GM12878 (cell line): ENCODE results near the gene TPD52L2. TPM values are rescaled to one million over a fixed set of nuclear protein-coding genes. Genes with fewer than 3 reads are reported as not detected.
"Not testable (repeated sequence)": the region's sequence is repeated elsewhere in the genome, so short reads cannot be mapped to it uniquely, and the experiment has no call there.

Experiments used
- ATAC-seq: fragments of 200-7000 bp; cut with Tn5 transposase; 3 replicates; pipeline ENCODE4 v1.9.1; 2020; ENCODE audit warnings: mild to moderate bottlenecking, moderate library complexity
- BruUV-seq: library from RNA; stranded (reverse); fragments of 400-500 nt; replicated peaks from 2 replicates; lab custom pipeline; 2021; lab: Mats Ljungman, UMichigan
- CTCF ChIA-PET: fragments of 300-600 bp; sonication (Branson Sonifier 250); formaldehyde crosslinking; extraction: SDS; loops from one replicate; lab custom pipeline; 2021; ENCODE audit warnings: inconsistent platforms; lab: Yijun Ruan, JAX
- POLR2A ChIA-PET: fragments of 350-600 bp; formaldehyde crosslinking; extraction: SDS; loops from one replicate; lab custom pipeline; 2021; ENCODE audit warnings: inconsistent platforms; lab: Charles Lee
- RAD21 ChIA-PET: fragments of 300-600 bp; sonication (Branson Sonifier 250); formaldehyde crosslinking; loops from one replicate; lab custom pipeline; 2023; ENCODE audit warnings: antibody characterized with exemption; ENCODE audit not compliant: unreplicated experiment; lab: Charles Lee
- SMC1A ChIA-PET: fragments of 300-600 bp; sonication (Branson Sonifier 250); formaldehyde crosslinking; loops from one replicate; lab custom pipeline; 2023; ENCODE audit not compliant: unreplicated experiment, uncharacterized antibody; lab: Charles Lee
- DNase-seq: peaks from one replicate; pipeline ENCODE4 v3.0.0-alpha.2; 2011; ENCODE audit warnings: low read depth, low spot score
- FAIRE-seq: peaks from 3 replicates; lab custom pipeline; 2011; peaks lifted over from hg19 to GRCh38; lab: Jason Lieb, UNC
- H2AFZ ChIP-seq: 2 replicates; pipeline ENCODE4 v1.6.0; 2011; ENCODE audit warnings: low read depth, low read length, control low read depth; ENCODE audit not compliant: control insufficient read depth
- H3K27ac ChIP-seq: 2 replicates; pipeline ENCODE4 v1.5.1; 2011; ENCODE audit warnings: control low read depth; ENCODE audit not compliant: control insufficient read depth, insufficient read depth
- H3K27me3 ChIP-seq, 2 experiments: replicated peaks in 1 of 2; 2 replicates each; pipeline versions ENCODE4 v1.6.0 to v1.6.1; 2011; ENCODE audit warnings: low read length in 1 of 2; ENCODE audit not compliant: control insufficient read depth in 2 of 2, insufficient read depth in 2 of 2
- H3K36me3 ChIP-seq, 2 experiments: 2 replicates each; pipeline ENCODE4 v1.5.1; 2011; ENCODE audit warnings: low read length in 1 of 2; ENCODE audit not compliant: control insufficient read depth in 2 of 2, insufficient read depth in 2 of 2
- H3K4me1 ChIP-seq: 2 replicates; pipeline ENCODE4 v1.6.1; 2011; ENCODE audit warnings: mild to moderate bottlenecking, low read length, moderate library complexity, mixed read lengths; ENCODE audit not compliant: control insufficient read depth, insufficient read depth
- H3K4me2 ChIP-seq: 2 replicates; pipeline ENCODE4 v1.6.0; 2011; ENCODE audit warnings: control low read depth; ENCODE audit not compliant: control insufficient read depth, insufficient read depth
- H3K4me3 ChIP-seq: fragments of 200-600 bp; sonication (generic); 2 replicates; pipeline ENCODE4 v1.5.1; 2016
- H3K79me2 ChIP-seq: 2 replicates; pipeline ENCODE4 v1.6.0; 2011; ENCODE audit warnings: low read length; ENCODE audit not compliant: control insufficient read depth, insufficient read depth
- H3K9ac ChIP-seq: 2 replicates; pipeline ENCODE4 v1.8.0; 2011; ENCODE audit warnings: low read length, control low read depth, mixed read lengths; ENCODE audit not compliant: control insufficient read depth, insufficient read depth
- H3K9me3 ChIP-seq: replicated peaks from 3 replicates; pipeline ENCODE4 v1.5.1; 2011; ENCODE audit warnings: mild to moderate bottlenecking, low read length; ENCODE audit not compliant: control insufficient read depth, insufficient read depth
- H4K20me1 ChIP-seq: 2 replicates; pipeline ENCODE4 v1.6.0; 2011; ENCODE audit not compliant: control insufficient read depth, insufficient read depth
- CHD4 ChIP-seq: fragments of 200-600 bp; sonication (generic); IDR thresholded peaks from 2 replicates; pipeline ENCODE4 v1.6.1; 2016; ENCODE audit warnings: mild to moderate bottlenecking
- KLF5 ChIP-seq: fragments of 450-650 bp; IDR thresholded peaks from 2 replicates; pipeline ENCODE4 v1.6.1; 2014; ENCODE audit warnings: mild to moderate bottlenecking; ENCODE audit not compliant: partially characterized antibody
- PAX8 ChIP-seq: fragments of 450-650 bp; IDR thresholded peaks from 2 replicates; pipeline ENCODE4 v1.6.1; 2017; ENCODE audit warnings: mild to moderate bottlenecking, moderate library complexity
- SPI1 ChIP-seq: IDR thresholded peaks from 2 replicates; pipeline ENCODE4 v1.6.1; 2011; ENCODE audit warnings: low read depth, mild to moderate bottlenecking, low read length, moderate library complexity, borderline replicate concordance; ENCODE audit not compliant: insufficient read depth
- ZNF687 ChIP-seq: fragments of 450-650 bp; IDR thresholded peaks from 2 replicates; pipeline ENCODE4 v1.6.1; 2017; ENCODE audit warnings: mild to moderate bottlenecking, moderate library complexity
- WGBS: methylation state at CpG from one replicate; pipeline ENCODE4 v1.1.6; 2016; ENCODE audit warnings: low lambda C conversion rate; ENCODE audit not compliant: insufficient replicate concordance, insufficient coverage; ENCODE audit errors: missing lambda C conversion rate; 5-methylcytosine and 5-hydroxymethylcytosine counted together
- in situ Hi-C: fragments of 300-500 bp; cut with MboI; formaldehyde crosslinking; loops from 9 replicates; pipeline ENCODE4 v1.14.3; 2018; ENCODE audit warnings: mixed read lengths
- intact Hi-C: fragments of 100-400 bp; cut with micrococcal nuclease; formaldehyde crosslinking; loops from one replicate; pipeline ENCODE4 v1.14.2; 2022; ENCODE audit not compliant: unreplicated experiment
- polyA plus RNA-seq, 11 experiments: library from polyadenylated mRNA; depleted of rRNA in 4 of 11; unstranded in 6 of 11; stranded (reverse) in 5 of 11; fragments of >200 nt; fragmentation: Nextera tagmentation in 4 of 11; fragmentation: Illumina TruSeq in 1 of 11; extraction: Ambion mirVana in 4 of 11; extraction: Trizol in 1 of 11; gene quantifications; 1 replicate in 1 of 11; 2 replicates in 10 of 11; pipeline versions ENCODE4 v1.2.1 to v1.2.3, GENCODE V29; 2011 to 2016; ENCODE audit warnings: inconsistent platforms in 2 of 11, missing spikeins in 2 of 11, low read depth in 1 of 11
- total RNA-seq, 4 experiments: library from RNA; depleted of rRNA in 3 of 4; stranded (reverse); fragments of >200 nt in 3 of 4; fragmentation: Illumina TruSeq in 1 of 4; extraction: Trizol in 1 of 4; gene quantifications; 2 replicates each; pipeline versions ENCODE4 v1.2.1 to v1.2.3, GENCODE V29; 2013 to 2021

Gene TPD52L2
- total and polyA plus RNA-seq, 10 of the 15 experiments (the other 5 are each of a cell fraction or from before 2014, with no cell fraction given), result 1.6 to 71.0 (median 46.3) TPM

- CTCF ChIA-PET, result no interaction called here
- Histone ChIP-seq H4K20me1 (no peaks in the 10 kb centered on the region), H2AFZ (no peak overlapping the region), H3K9ac (no peak overlapping the region), H3K4me1 (no peaks in the 10 kb centered on the region), H3K36me3 (peaks cover 7 to 20% of the 10 kb centered on the region in 2 experiments), H3K4me3 (no peak overlapping the region), H3K9me3 (no peaks in the 10 kb centered on the region), H3K27ac (no peak overlapping the region), H3K4me2 (no peak overlapping the region), H3K79me2 (no peaks in the 10 kb centered on the region; the same call in 1 of the 2 replicates), H3K27me3 (no peaks in the 10 kb centered on the region)
- intact Hi-C loops, result no loop called here
- POLR2A ChIA-PET, result no interaction called here
- FAIRE-seq (no peak), DNase-seq (no peak), ATAC-seq (no peak)
- BruUV-seq, result no TSS peak
- WGBS, result 83% methylated on average over 14 of the region's 14 CpGs
- RAD21 ChIA-PET, result no interaction called here
- SMC1A ChIA-PET, result no interaction called here
- TF ChIP-seq SPI1 (no peak), ZNF687 (no peak), KLF5 (no peak), CHD4 (no peak), PAX8 (no peak)
- in situ Hi-C loops, result no loop called here
Observed at GRCh38 chr20:63878899-63879663, 14.0 kb downstream of the TPD52L2 start.

- H3K9ac ChIP-seq, SMC1A ChIA-PET, H3K4me1 ChIP-seq, H3K27ac ChIP-seq, H3K27me3 ChIP-seq, H3K79me2 ChIP-seq, H3K4me2 ChIP-seq, H3K9me3 ChIP-seq, H4K20me1 ChIP-seq, BruUV-seq, RAD21 ChIA-PET, intact Hi-C loops, H3K4me3 ChIP-seq, CTCF ChIA-PET, in situ Hi-C loops, H2AFZ ChIP-seq, DNase-seq, FAIRE-seq, ATAC-seq: not testable (repeated sequence)
- peaks cover 6 to 28% of the 10 kb centered on the region in 2 experiments for H3K36me3 ChIP-seq
- WGBS, result 98% methylated on average over 13 of the region's 13 CpGs
- POLR2A ChIA-PET, result interaction anchor here (0.6 kb wide), 1 partner anchor 360 kb away, joined by 6 read pairs; no protein-coding TSS in a partner anchor
Observed at GRCh38 chr20:63880901-63881300, 15.8 kb downstream of the TPD52L2 start.
